ENCODE data around the gene UBE4B. TPM values are rescaled to one million over a fixed set of nuclear protein-coding genes. Genes with fewer than 3 reads are reported as not detected.

The UBE4B gene
- total RNA-seq, 1 experiment from 2014 or later, result 37.0 TPM

- H3K79me2 ChIP-seq (ENCODE audit: low read length), result no peaks in the 10 kb centered on the region
- H3K4me3 ChIP-seq (ENCODE audit: low read length), result no peak overlapping the region
- peaks cover 4% of the 10 kb centered on the region; the same call in 1 of the 2 replicates for H3K9me3 ChIP-seq (ENCODE audit: low read length)
- H3K4me2 ChIP-seq (ENCODE audit: low read depth, low read length, poor library complexity, severe bottlenecking), result no peak overlapping the region
- H3K27ac ChIP-seq (ENCODE audit: low read length), result no peak overlapping the region
- no peak overlapping the region for H3K9ac ChIP-seq (ENCODE audit: low read length)
- no peaks in the 10 kb centered on the region for H3K9me2 ChIP-seq (replicated peaks; ENCODE audit: insufficient read depth, low read length)
- peaks cover 17% of the 10 kb centered on the region for H3K36me3 ChIP-seq (ENCODE audit: insufficient read depth, low read length)
- no peaks in the 10 kb centered on the region for H4K20me1 ChIP-seq (ENCODE audit: insufficient read depth, low read depth, low read length)
- DNase-seq, result no peak
- H2AFZ ChIP-seq (ENCODE audit: low read length), result no peak overlapping the region
- no peaks in the 10 kb centered on the region for H3K27me3 ChIP-seq (ENCODE audit: low read length)
- no peaks in the 10 kb centered on the region; the same call in 1 of the 2 replicates for H3K4me1 ChIP-seq (ENCODE audit: low read length)
These were observed 138.5 kb downstream of the UBE4B start for GRCh38 chr1:10171105-10171767.

DNA sequence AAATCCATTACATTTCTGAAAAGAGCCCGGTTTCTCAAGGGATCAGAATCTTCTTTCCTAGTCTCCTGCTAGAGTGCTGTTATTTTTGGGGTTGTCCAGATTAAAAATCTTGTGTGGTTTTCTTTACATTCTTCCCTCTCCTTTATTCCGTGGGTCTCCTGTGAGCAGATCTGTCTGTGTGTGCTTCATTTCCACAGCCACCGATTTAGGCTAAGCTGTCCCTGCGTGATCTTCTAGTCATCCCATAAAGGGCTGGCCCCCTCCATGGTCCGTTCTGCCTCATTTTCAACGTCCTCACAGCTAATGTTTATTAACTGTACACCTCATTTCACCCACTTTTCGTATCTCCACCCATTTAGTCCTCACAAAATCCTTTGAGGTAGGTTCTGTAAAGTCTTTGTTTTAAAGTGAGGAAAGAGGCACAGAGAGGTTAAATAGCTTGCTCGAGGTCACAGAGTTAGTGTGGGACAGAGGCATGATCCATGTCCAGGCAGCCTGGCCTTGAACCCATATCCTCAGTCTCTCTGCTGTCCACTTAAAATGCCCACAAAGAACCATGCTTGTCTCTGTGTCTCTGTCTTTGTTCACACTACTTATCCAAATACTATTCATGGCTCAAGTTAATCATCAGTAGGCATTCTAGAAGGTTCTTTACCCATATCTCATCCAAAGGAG, 139.4 kb downstream of the UBE4B start:
- H3K4me2 ChIP-seq (ENCODE audit: low read depth, low read length, poor library complexity, severe bottlenecking), result no peak overlapping the region
- no peaks in the 10 kb centered on the region for H4K20me1 ChIP-seq (ENCODE audit: insufficient read depth, low read depth, low read length)
- peaks cover 4% of the 10 kb centered on the region; the same call in 1 of the 2 replicates for H3K9me3 ChIP-seq (ENCODE audit: low read length)
- no peak overlapping the region for H3K4me3 ChIP-seq (ENCODE audit: low read length)
- H3K27me3 ChIP-seq (ENCODE audit: low read length), result no peaks in the 10 kb centered on the region
- H3K27ac ChIP-seq (ENCODE audit: low read length), result no peak overlapping the region
- no peak overlapping the region for H3K9ac ChIP-seq (ENCODE audit: low read length)
- H3K4me1 ChIP-seq (ENCODE audit: low read length), result no peaks in the 10 kb centered on the region; the same call in 1 of the 2 replicates
- H3K9me2 ChIP-seq (replicated peaks; ENCODE audit: insufficient read depth, low read length), result no peaks in the 10 kb centered on the region
- no peak for DNase-seq
- no peaks in the 10 kb centered on the region for H3K79me2 ChIP-seq (ENCODE audit: low read length)
- H3K36me3 ChIP-seq (ENCODE audit: insufficient read depth, low read length), result peaks cover 17% of the 10 kb centered on the region
- no peak overlapping the region for H2AFZ ChIP-seq (ENCODE audit: low read length)

DNA sequence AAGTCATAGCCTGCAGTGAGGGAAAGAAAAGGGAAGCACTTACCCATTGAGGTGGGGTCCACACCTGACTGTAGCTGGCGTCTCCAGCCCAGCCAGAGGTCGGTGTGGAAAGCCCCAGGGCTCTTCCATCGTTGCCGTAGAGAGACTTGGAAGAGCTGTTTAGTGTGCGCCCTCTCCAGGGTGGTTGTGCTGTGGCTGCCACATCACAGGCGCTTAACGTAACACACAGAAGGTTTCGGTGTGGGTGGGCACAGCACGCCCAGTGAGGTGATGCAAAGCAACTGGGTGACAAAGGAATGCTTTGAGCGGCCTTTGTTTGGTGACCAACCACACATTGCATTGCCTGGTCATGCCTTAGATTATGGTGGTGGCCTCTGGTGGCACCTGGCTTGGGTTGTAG, 140.8 kb downstream of the UBE4B start:
- H3K9ac ChIP-seq (ENCODE audit: low read length), result no peak overlapping the region
- no peaks in the 10 kb centered on the region for H4K20me1 ChIP-seq (ENCODE audit: insufficient read depth, low read depth, low read length)
- no peak overlapping the region for H3K4me3 ChIP-seq (ENCODE audit: low read length)
- no peak overlapping the region for H3K4me2 ChIP-seq (ENCODE audit: low read depth, low read length, poor library complexity, severe bottlenecking)
- DNase-seq, result no peak
- no peaks in the 10 kb centered on the region for H3K79me2 ChIP-seq (ENCODE audit: low read length)
- no peak overlapping the region for H2AFZ ChIP-seq (ENCODE audit: low read length)
- peaks cover 4% of the 10 kb centered on the region; the same call in 1 of the 2 replicates for H3K9me3 ChIP-seq (ENCODE audit: low read length)
- H3K27me3 ChIP-seq (ENCODE audit: low read length), result no peaks in the 10 kb centered on the region
- H3K36me3 ChIP-seq (ENCODE audit: insufficient read depth, low read length), result peaks cover 17% of the 10 kb centered on the region
- H3K9me2 ChIP-seq (replicated peaks; ENCODE audit: insufficient read depth, low read length), result no peaks in the 10 kb centered on the region
- no peaks in the 10 kb centered on the region; the same call in 1 of the 2 replicates for H3K4me1 ChIP-seq (ENCODE audit: low read length)
- no peak overlapping the region for H3K27ac ChIP-seq (ENCODE audit: low read length)

GRCh38 chr1:10177876-10178275, 145.1 kb downstream of the UBE4B start:
- H3K27me3 ChIP-seq (ENCODE audit: low read length), result no peaks in the 10 kb centered on the region
- H3K9me2 ChIP-seq (replicated peaks; ENCODE audit: insufficient read depth, low read length), result no peaks in the 10 kb centered on the region
- peaks cover 4% of the 10 kb centered on the region; the same call in 1 of the 2 replicates for H3K9me3 ChIP-seq (ENCODE audit: low read length)
- H3K4me3 ChIP-seq (ENCODE audit: low read length), result no peak overlapping the region
- no peak overlapping the region for H3K4me2 ChIP-seq (ENCODE audit: low read depth, low read length, poor library complexity, severe bottlenecking)
- H4K20me1 ChIP-seq (ENCODE audit: insufficient read depth, low read depth, low read length), result no peaks in the 10 kb centered on the region
- H3K9ac ChIP-seq (ENCODE audit: low read length), result no peak overlapping the region
- peaks cover 5% of the 10 kb centered on the region; the same call in 1 of the 2 replicates for H3K36me3 ChIP-seq (ENCODE audit: insufficient read depth, low read length)
- DNase-seq, result no peak
- H3K4me1 ChIP-seq (ENCODE audit: low read length), result no peaks in the 10 kb centered on the region
- H3K27ac ChIP-seq (ENCODE audit: low read length), result no peak overlapping the region
- H3K79me2 ChIP-seq (ENCODE audit: low read length), result no peaks in the 10 kb centered on the region
- no peak overlapping the region for H2AFZ ChIP-seq (ENCODE audit: low read length)

- H4K20me1 ChIP-seq (ENCODE audit: insufficient read depth, low read depth, low read length), result no peaks in the 10 kb centered on the region
- H3K4me3 ChIP-seq (ENCODE audit: low read length), result no peak overlapping the region
- H3K9me3 ChIP-seq (ENCODE audit: low read length), result peaks cover 4% of the 10 kb centered on the region; the same call in 1 of the 2 replicates
- H3K79me2 ChIP-seq (ENCODE audit: low read length), result no peaks in the 10 kb centered on the region
- no peak overlapping the region for H3K9ac ChIP-seq (ENCODE audit: low read length)
- no peak overlapping the region for H2AFZ ChIP-seq (ENCODE audit: low read length)
- H3K4me2 ChIP-seq (ENCODE audit: low read depth, low read length, poor library complexity, severe bottlenecking), result no peak overlapping the region
- no peaks in the 10 kb centered on the region for H3K9me2 ChIP-seq (replicated peaks; ENCODE audit: insufficient read depth, low read length)
- DNase-seq, result no peak
- H3K27ac ChIP-seq (ENCODE audit: low read length), result no peak overlapping the region
- no peaks in the 10 kb centered on the region for H3K27me3 ChIP-seq (ENCODE audit: low read length)
- peaks cover 4% of the 10 kb centered on the region; the same call in 1 of the 2 replicates for H3K36me3 ChIP-seq (ENCODE audit: insufficient read depth, low read length)
- H3K4me1 ChIP-seq (ENCODE audit: low read length), result no peaks in the 10 kb centered on the region
These were observed 146.0 kb downstream of the UBE4B start for GRCh38 chr1:10178597-10179405.

DNA sequence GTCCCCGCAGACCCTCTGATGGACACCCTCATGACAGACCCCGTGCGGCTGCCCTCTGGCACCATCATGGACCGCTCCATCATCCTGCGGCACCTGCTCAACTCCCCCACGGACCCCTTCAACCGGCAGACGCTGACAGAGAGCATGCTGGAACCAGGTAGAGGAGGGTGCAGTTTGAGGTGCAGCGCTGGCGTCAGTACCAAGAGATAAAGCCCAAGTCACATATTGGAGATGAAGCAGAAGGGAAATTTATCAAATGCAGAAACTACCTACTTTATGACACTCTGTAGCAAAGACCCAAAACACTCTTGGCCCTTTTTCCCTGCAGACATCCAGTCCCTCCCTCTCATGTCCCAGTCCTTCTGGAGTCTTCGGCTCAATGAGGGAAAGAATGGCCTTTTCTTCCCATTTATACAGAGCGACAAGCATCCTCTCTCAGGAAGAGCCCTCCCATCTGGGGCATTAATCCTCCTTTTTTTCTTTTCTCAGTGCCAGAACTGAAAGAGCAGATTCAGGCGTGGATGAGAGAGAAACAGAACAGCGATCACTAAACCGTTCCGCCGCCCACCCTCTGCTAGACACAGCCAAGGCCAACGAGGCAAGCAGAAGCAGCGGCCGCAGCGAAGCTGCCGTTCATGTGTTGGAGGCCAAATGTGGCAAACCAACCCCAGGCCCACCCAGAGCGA, 146.8 kb downstream of the UBE4B start:
- Histone ChIP-seq H2AFZ (ENCODE audit: low read length) (no peak overlapping the region), H3K4me2 (ENCODE audit: low read depth, low read length, poor library complexity, severe bottlenecking) (no peak overlapping the region), H3K79me2 (ENCODE audit: low read length) (no peaks in the 10 kb centered on the region), H4K20me1 (ENCODE audit: insufficient read depth, low read depth, low read length) (no peaks in the 10 kb centered on the region), H3K9me3 (ENCODE audit: low read length) (peaks cover 4% of the 10 kb centered on the region; the same call in 1 of the 2 replicates), H3K9me2 (replicated peaks; ENCODE audit: insufficient read depth, low read length) (no peaks in the 10 kb centered on the region), H3K9ac (ENCODE audit: low read length) (no peak overlapping the region), H3K4me3 (ENCODE audit: low read length) (no peak overlapping the region), H3K27ac (ENCODE audit: low read length) (no peak overlapping the region), H3K4me1 (ENCODE audit: low read length) (no peaks in the 10 kb centered on the region), H3K27me3 (ENCODE audit: low read length) (no peaks in the 10 kb centered on the region), H3K36me3 (ENCODE audit: insufficient read depth, low read length) (peaks cover 4% of the 10 kb centered on the region; the same call in 1 of the 2 replicates)
- no peak for DNase-seq

GRCh38 chr1:10181154-10181553, 148.4 kb downstream of the UBE4B start:
- no peaks in the 10 kb centered on the region; the same call in 1 of the 2 replicates for H3K36me3 ChIP-seq (ENCODE audit: insufficient read depth, low read length)
- peak; percentile 21 for DNase-seq

More at GRCh38 chr1:10181154-10181553, 148.4 kb downstream of the UBE4B start:
- H3K4me3 ChIP-seq (ENCODE audit: low read length), result no peak overlapping the region
- H3K9ac ChIP-seq (ENCODE audit: low read length), result no peak overlapping the region
- no peak overlapping the region for H3K27ac ChIP-seq (ENCODE audit: low read length)
- no peak overlapping the region for H3K4me2 ChIP-seq (ENCODE audit: low read depth, low read length, poor library complexity, severe bottlenecking)
- H2AFZ ChIP-seq (ENCODE audit: low read length), result no peak overlapping the region
- H4K20me1 ChIP-seq (ENCODE audit: insufficient read depth, low read depth, low read length), result no peaks in the 10 kb centered on the region
- no peaks in the 10 kb centered on the region for H3K9me2 ChIP-seq (replicated peaks; ENCODE audit: insufficient read depth, low read length)
- no peaks in the 10 kb centered on the region for H3K4me1 ChIP-seq (ENCODE audit: low read length)
- H3K79me2 ChIP-seq (ENCODE audit: low read length), result no peaks in the 10 kb centered on the region
- H3K27me3 ChIP-seq (ENCODE audit: low read length), result no peaks in the 10 kb centered on the region
- H3K9me3 ChIP-seq (ENCODE audit: low read length), result no peaks in the 10 kb centered on the region
